C4-2B (cell line): ENCODE results near the gene LRRC23.
A peak's percentile ranks its signal among the peaks of the same experiment; 100 is the strongest.
"Not testable (repeated sequence)": the region's sequence is repeated elsewhere in the genome, so short reads cannot be mapped to it uniquely, and the experiment has no call there.

Experiments used
- H3K27ac ChIP-seq: fragments of 450-650 bp; 2 replicates; pipeline ENCODE4 v1.5.1; 2017
- ZFX ChIP-seq: fragments of 450-650 bp; IDR thresholded peaks from 2 replicates; pipeline ENCODE4 v1.6.1; 2017
- TF ChIP-seq, protein P1 (sequence below): fragments of 450-650 bp; conservative IDR thresholded peaks from 2 replicates; pipeline ENCODE4 v1.5.1; 2017; ENCODE audit warnings: mild to moderate bottlenecking

The LRRC23 gene

DNA sequence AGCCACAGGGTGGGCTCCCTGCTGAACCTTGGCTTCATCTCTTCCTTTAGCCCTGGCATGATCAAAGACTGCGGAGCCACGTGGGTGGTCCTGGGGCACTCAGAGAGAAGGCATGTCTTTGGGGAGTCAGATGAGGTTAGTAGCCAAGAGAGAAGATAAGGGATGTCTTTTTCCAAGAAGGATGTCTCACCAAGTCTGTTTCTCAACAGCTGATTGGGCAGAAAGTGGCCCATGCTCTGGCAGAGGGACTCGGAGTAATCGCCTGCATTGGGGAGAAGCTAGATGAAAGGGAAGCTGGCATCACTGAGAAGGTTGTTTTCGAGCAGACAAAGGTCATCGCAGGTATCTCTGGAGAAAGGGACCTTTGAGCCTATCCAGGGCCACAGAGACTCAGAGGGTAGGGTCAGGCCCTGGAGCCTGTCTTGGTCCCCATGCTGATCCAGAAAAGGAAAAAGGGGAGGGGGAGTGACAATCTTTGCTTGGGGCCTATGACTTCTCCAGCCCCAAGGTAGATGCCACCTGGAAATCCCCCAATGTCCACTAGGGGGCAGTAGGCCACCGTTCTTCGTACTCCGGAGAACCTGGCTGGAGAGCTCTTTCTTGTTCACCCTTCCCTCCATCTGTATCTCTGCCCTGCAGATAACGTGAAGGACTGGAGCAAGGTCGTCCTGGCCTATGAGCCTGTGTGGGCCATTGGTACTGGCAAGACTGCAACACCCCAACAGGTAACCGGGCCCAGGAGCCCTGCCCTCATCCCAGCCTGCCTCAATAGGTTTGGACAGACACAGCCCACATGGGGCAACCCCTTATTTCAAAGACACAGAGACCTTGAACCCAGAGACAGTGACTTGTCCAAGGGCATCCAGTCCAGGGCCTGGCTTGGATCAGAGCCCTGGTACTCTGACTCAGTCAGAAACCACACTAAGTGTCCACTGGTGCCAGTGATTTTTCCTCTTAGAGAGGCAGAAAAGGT lies 35.3 kb upstream of the LRRC23 start:
- no peak for TF ChIP-seq ZFX
- TF ChIP-seq, protein P1, sequence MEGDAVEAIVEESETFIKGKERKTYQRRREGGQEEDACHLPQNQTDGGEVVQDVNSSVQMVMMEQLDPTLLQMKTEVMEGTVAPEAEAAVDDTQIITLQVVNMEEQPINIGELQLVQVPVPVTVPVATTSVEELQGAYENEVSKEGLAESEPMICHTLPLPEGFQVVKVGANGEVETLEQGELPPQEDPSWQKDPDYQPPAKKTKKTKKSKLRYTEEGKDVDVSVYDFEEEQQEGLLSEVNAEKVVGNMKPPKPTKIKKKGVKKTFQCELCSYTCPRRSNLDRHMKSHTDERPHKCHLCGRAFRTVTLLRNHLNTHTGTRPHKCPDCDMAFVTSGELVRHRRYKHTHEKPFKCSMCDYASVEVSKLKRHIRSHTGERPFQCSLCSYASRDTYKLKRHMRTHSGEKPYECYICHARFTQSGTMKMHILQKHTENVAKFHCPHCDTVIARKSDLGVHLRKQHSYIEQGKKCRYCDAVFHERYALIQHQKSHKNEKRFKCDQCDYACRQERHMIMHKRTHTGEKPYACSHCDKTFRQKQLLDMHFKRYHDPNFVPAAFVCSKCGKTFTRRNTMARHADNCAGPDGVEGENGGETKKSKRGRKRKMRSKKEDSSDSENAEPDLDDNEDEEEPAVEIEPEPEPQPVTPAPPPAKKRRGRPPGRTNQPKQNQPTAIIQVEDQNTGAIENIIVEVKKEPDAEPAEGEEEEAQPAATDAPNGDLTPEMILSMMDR: peak; percentile 96

DNA sequence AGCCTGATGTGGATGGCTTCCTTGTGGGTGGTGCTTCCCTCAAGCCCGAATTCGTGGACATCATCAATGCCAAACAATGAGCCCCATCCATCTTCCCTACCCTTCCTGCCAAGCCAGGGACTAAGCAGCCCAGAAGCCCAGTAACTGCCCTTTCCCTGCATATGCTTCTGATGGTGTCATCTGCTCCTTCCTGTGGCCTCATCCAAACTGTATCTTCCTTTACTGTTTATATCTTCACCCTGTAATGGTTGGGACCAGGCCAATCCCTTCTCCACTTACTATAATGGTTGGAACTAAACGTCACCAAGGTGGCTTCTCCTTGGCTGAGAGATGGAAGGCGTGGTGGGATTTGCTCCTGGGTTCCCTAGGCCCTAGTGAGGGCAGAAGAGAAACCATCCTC lies 34.3 kb upstream of the LRRC23 start:
- not testable (repeated sequence) for H3K27ac ChIP-seq

More for the DNA sequence above, 35.3 kb upstream of the LRRC23 start:
- peak overlapping the region; percentile 100 for H3K27ac ChIP-seq

DNA sequence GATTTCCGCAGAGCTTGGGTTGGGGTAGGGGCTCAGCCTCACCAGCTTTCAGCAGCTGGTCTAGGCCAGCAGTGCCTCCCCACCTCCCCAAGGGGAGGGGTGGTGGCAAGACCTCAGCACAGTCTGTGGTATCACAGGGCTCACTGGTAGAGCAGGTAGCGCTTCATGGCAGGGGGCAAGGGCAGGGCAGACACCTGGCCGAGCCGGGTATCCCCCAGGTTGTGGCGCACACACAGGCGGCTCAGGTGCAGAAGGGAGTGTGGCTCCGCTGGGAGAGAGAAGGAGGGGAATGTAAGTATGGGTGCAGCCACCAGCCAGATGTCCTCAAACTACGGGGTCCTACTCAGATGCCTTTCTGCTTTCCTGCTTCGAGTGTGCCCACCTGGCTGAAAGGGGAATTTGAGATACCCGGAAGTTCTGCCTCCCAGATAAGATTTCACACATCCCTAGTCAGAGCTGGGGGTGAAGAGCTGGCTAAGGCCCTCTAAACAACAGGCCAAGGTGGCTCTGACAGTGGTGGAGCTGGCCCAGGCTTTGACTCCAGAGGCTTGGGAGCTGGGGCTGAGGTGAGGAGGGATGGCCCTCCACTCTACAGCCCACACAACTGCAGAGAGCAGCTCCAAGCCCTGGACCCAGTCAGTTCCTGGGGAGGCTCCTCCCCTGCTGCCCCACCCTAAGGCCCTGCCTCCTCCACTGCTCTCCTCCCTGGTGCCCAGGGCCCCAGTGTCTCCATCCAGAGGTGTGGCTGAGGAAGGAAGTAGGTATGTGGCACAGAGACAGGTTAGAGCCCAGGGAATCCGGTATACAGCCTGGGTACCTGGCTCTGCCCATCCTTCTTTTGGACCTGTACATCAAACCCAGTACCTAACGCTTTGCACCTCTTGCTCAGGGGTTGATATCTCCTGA lies 33.3 kb upstream of the LRRC23 start:
- peak overlapping the region; percentile 67 for H3K27ac ChIP-seq
- TF ChIP-seq, protein P1: no peak
- no peak for TF ChIP-seq ZFX

DNA sequence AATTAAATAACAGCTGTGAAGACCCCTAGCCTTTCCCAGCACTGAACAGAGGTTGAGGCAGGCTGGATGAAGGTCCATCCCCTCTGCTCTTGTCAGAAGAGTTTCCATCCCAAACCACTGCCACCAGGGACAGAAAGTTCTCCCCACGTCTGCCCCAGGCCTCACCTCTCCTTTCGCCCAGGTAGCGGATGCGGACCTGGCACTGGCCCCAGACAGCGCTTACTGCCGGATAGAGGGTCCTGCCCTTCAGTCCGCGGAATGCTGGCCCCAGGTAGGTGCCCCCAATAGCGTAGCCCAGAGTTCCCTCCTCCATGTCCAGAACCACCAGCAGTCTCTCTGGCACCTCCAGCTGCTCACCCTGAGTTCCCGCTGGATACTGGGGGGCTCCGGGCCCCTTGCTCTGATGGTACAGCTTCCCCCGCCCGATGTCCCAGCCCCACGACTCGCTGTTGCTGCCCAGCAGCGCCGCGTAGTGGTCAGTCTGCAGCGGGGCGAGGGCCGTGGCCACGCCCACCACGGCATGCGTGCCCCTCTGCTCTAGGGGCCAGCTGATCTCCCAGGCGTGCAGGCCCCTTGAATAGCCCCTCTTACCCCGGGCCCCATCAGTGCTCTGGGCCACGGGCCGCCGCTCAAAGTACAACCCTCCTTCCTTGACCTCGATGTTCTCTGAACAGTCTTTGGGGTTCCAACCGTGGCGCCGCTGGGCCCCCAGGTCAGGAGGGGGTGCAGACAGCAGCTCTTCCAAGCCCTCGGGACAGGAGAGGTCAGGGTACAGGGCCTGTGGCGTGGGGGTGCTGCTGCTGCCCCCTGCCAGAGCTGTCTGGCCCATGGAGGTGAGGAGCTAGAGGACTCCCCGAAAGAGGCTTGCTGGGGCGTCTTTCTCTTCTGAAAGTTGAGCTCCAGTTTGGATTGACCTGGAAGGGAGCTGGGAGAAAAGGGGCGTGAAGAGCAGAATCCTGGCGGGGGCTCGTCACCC lies 32.3 kb upstream of the LRRC23 start:
- TF ChIP-seq ZFX: no peak
- TF ChIP-seq, protein P1: peak; percentile 100
- peak overlapping the region; percentile 67 for H3K27ac ChIP-seq

DNA sequence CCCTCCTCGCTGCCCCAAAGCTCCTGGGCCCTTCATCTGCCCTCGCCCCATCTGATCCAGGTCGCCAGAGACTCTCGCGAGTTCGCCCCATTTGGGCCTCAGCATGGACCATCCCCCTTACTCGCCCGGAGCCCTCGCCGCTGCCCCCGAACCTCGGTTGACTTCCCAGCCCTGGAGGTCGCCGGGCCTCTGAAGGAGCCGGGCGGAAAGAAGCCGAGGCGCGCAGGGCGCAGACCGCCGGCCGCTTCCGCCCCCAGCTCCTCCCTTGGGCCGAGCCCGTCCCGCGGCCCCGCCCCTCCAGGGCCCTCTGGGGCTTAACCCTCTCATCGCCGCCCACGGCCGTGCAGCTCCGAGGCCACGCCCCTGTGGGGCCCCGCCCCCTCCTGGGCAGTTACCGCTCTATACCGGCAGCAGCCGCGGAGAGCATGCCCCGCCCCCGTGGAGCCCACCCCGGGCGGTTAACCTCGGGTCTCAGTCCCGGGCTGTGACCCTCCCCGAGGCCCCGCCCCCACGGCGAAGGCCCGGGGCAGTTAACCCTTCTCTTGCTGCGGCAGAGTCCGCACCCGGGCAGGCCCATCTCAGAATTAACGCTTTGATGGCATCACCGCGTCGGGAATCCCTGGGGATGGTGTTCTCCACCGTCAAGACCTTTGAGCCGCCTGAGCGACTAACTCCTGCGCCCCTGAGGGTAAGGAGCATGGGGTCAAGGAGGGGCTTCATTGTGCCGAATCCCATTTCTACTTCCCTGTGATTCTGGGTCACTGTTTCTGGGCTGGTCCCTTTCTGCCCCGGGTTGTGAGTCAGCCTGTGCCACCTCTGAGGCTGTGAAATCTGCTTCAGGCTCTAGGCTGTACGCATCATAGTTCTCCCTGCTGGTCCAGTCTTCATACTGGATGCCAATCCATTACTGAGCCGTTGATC lies 31.3 kb upstream of the LRRC23 start, which contains the start of gene SPSB2:
Gene SPSB2, minus strand, starts transcription at position 210 of the 921 bp plus-strand sequence. CDS start 402 bp downstream, outside the sequence.
- peak; percentile 6; the same call in 1 of the 2 replicates for TF ChIP-seq ZFX
- TF ChIP-seq, protein P1: no peak
- H3K27ac ChIP-seq: peak within 1 kb of the TSS; percentile 67

DNA sequence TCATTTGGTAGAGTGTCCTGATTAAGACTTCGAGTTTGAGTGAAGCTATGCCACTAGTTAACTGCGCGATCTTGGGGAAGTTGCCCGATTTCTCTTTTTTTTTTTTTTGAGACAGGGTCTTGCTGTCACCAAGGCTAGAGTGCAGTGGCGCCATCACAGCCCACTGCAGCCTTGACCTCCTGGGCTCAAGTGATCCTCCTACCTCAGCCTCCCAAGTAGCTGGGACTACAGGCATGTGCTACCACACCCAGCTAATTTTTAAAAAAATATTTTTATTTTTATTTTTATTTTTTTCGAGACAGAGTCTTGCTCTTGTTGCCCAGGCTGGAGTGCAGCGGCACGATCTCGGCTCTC lies 30.6 kb upstream of the LRRC23 start:
- H3K27ac ChIP-seq: peak overlapping the region; percentile 67; the same call in 1 of the 2 replicates

DNA sequence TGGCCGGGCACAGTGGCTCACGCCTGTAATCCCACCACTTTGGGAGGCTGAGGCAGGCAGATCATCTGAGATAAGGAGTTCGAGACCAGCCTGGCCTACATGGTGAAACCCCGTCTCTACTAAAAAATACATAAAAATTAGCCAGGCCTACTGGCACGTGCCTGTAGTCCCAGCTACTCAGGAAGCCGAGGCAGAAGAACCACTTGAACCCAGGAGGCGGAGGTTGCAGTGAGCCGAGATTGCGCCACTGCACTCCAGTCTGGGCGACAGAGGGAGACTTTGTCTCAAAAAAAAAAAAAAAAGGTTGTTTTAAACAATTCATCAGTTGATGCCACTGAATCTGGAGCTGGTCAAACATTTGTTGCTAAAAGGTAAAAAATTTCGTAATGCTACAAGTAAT lies 24.8 kb upstream of the LRRC23 start:
- not testable (repeated sequence) for H3K27ac ChIP-seq
